Right lobe of liver (tissue), 4 donors: ENCODE measurements around the gene NT5DC4.

Experiments used
- POLR2A ChIP-seq: fragments of 450-650 bp; IDR thresholded peaks from one replicate; pipeline ENCODE4 v1.6.1; 2017; ENCODE audit warnings: antibody characterized with exemption, mild to moderate bottlenecking
- TF ChIP-seq, protein P1 (sequence below), 4 donors: fragments of 200-600 bp in 3 of 4; fragments of 450-650 bp in 1 of 4; IDR thresholded peaks; one replicate each; pipeline versions ENCODE4 v1.5.1 to v1.8.0; 2016 to 2022; ENCODE audit warnings: antibody characterized with exemption in 4 of 4, mild to moderate bottlenecking in 2 of 4
- donor health status: DM: no; HTN: no; CAD: no.
- donor health status: DM: no; HTN: no; CAD: no.
- donor health status: DM: no; HTN: yes; CAD: no.

DNA sequence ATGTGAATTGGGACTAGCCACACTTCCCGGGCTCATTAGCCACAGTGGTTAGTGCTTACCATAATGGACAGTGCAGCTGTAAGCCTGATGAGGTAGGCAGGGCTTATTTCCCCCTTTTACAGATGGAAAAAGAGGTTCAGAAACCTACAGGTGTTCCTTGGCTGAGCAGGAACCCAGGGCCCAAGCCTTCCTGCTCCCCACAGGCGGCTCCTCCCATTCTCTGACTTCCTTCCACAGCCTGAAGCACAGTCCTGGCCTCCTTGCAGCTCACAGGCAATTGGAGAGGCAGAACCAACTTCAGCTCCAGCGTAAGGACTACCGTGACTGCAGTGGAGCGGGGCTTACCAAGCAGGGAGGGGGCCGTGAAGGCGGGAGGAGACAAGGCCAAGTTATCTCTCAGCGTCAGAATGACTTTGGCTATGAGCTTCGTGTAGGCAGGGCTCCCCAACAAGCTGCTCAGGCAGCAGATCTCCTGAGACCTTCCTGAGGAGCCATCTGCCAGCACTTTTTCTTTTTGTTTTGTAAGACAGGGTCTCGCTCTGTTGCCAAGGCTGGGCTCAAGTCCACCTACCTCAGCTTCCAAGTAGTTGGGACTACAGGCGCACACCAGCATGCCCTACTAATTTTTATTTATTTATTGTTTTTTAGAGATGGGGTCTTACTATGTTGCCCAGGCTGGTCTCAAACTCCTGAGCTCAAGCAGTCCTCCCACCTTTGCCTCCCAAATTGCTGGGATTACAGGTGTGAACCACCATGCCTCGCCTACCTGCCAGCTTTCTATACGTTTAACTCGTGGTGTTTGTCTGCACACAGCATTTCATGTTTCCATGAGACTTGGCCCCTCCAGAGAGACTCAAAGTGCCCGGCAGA lies 34.2 kb upstream of the NT5DC4 start:
- TF ChIP-seq, protein P1, sequence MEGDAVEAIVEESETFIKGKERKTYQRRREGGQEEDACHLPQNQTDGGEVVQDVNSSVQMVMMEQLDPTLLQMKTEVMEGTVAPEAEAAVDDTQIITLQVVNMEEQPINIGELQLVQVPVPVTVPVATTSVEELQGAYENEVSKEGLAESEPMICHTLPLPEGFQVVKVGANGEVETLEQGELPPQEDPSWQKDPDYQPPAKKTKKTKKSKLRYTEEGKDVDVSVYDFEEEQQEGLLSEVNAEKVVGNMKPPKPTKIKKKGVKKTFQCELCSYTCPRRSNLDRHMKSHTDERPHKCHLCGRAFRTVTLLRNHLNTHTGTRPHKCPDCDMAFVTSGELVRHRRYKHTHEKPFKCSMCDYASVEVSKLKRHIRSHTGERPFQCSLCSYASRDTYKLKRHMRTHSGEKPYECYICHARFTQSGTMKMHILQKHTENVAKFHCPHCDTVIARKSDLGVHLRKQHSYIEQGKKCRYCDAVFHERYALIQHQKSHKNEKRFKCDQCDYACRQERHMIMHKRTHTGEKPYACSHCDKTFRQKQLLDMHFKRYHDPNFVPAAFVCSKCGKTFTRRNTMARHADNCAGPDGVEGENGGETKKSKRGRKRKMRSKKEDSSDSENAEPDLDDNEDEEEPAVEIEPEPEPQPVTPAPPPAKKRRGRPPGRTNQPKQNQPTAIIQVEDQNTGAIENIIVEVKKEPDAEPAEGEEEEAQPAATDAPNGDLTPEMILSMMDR (IDR thresholded peaks at IDR 0.05): no peak
- TF ChIP-seq POLR2A: no peak
